Forelimb muscle (tissue), 1 donor: Measurements from ENCODE around the gene USP6. TPM values are rescaled to one million over a fixed set of nuclear protein-coding genes. Genes with fewer than 3 reads are reported as not detected.
"Not testable (repeated sequence)": the region's sequence is repeated elsewhere in the genome, so short reads cannot be mapped to it uniquely, and the experiment has no call there.

ENCODE experiments used
- DNase-seq: peaks from one replicate; pipeline ENCODE4 v3.0.0-alpha.2; 2013; ENCODE audit warnings: low read depth
- polyA plus RNA-seq: library from polyadenylated mRNA; unstranded; fragments of 120-200 nt; gene quantifications from one replicate; pipeline ENCODE4 v1.2.1, GENCODE V29; 2013; ENCODE audit not compliant: insufficient read length

USP6 gene
- polyA plus RNA-seq, 1 donor = 30.0 TPM

DNA sequence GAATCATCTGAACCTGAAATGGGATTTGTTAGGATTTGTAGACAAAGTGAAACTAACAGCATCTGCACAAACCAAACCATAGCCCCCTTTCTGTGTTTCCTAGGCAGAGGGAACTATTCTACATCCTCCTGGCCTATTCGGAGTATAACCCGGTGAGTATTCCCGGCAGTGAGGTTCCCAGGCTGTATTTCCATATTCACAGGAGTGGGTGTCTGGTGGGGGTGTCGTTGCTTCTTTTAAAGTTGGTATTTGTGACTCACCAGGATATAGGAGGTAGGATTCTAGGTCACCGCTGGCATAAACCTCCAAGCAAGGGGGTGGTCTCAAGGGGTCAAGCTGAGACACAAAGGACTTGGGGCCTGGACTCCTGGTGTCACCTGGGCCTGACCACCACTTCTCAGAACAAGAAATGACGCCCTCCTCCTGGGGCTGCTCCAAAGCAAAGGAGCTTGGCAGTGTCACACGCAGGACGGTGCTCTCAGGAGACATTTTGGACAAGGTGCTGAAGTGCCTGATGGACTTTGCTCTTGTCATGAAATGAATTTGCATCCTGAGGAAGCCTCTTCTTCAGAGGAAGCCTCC, 19.4 kb downstream of the USP6 start:
- DNase-seq = not testable (repeated sequence)

DNA sequence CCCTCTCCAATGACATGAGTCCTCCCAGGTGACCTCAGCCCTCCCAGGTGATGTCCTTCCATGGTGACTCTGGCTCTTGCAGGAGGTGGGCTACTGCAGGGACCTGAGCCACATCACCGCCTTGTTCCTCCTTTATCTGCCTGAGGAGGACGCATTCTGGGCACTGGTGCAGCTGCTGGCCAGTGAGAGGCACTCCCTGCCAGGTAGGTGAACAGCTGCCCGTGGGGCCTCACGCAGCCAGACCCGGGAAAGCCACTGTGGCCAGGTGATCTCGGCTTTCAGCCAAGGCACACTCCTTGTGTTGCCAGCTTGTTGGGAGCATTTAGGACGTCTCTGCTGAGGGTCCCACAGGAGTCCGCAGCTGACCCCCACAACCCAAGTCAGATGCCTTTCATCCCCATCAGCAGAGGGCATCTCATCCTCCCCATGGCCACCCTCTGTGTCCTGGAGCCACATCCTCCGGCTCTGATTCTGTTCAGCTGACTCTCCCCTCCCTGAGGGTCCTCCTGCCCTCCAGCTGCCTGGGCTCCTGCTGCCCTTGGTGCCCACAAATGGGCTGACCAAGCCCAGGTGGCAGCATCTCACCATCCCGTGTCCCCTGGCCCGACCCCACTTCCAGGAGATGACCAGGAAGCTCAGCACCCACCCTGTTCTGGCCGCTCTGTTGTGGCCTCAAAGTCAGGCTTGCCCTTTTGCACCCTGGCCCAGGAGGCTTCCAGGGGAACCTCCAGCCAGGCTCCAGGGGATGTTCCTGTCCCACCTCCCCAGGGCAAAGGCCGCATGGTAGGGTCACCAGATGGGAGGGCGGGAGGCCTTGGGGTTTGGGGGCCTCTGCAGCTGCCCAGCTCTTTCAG, 20.1 kb downstream of the USP6 start:
- no peak for DNase-seq

DNA sequence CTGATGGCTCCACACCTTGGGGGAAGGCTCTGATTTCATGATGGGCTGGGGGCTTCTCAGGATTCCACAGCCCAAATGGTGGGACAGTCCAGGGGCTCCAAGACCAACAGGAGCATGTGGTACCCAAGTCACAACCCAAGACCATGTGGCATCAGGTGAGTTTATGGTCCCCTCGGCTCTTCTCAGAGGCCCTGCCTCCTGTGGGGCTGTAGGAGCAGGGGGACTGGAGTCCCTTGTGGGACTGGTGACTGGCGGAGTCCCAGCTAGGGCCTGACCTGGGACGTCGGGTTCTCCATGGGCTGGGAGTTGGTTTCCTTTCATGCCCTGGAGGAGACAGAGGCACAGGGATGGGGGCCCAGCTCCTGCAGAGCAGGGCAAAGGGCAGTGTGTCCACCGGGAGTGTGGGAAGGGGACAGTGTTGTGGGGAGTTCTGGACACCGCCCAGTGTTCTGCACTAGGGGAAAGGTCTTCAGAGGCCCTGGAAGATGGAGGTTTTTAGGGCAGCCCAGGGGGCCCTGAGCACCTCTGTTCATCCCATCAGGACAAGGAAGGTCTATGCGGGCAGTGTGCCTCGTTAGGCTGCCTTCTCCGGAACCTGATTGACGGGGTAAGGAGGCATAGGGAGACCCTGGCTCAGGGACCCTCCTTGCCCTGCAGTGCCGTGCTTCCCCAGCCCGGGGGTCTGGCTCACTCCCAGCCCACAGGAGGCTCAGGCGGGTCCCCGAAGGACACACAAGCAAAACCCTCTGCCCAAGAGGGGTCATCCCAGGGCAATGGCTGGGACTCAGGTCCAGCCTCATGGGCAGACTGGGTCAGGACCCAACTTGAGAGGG, 21.0 kb downstream of the USP6 start:
- DNase-seq = not testable (repeated sequence)

DNA sequence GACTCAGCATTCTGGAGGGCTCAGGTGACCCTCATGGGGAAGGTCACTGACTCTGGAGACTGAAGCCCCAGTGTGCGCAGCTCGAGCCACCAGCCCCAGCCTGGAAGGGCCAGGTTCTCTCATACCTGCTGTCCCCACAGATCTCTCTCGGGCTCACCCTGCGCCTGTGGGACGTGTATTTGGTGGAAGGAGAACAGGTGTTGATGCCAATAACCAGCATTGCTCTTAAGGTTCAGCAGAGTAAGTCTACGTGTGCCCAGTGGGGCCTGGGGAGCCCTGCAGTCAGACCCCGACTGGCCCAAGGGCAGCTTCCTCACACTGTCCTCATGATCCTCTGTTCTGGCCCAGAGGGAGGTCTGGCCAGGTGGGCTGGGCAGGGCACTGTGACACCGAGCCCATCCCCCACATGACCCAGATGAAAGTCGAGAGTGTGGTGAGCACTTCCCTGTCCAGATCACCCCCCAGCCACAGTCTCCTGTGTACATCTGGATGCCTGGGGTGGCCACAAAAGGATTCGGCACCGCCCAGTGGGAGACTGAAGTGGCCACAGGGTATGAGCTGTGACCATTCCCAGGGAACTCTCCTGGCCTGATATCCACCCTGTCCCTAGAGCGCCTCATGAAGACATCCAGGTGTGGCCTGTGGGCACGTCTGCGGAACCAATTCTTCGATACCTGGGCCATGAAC, 21.8 kb downstream of the USP6 start:
- DNase-seq = not testable (repeated sequence)

DNA sequence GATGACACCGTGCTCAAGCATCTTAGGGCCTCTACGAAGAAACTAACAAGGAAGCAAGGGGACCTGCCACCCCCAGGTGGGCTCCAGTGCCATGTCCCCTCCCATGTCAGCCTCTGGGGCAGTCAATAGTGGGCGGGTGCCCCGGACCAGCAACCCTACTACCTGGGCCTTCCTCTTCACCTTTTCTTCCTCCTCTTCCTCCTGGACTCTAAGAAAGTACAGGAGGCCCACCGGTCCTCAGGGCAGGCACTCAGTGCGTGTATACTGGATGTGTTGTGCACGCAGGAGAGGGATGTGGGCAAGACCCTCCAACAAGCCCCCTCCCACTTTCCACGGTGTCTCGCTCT, 22.3 kb downstream of the USP6 start:
- not testable (repeated sequence) for DNase-seq

DNA sequence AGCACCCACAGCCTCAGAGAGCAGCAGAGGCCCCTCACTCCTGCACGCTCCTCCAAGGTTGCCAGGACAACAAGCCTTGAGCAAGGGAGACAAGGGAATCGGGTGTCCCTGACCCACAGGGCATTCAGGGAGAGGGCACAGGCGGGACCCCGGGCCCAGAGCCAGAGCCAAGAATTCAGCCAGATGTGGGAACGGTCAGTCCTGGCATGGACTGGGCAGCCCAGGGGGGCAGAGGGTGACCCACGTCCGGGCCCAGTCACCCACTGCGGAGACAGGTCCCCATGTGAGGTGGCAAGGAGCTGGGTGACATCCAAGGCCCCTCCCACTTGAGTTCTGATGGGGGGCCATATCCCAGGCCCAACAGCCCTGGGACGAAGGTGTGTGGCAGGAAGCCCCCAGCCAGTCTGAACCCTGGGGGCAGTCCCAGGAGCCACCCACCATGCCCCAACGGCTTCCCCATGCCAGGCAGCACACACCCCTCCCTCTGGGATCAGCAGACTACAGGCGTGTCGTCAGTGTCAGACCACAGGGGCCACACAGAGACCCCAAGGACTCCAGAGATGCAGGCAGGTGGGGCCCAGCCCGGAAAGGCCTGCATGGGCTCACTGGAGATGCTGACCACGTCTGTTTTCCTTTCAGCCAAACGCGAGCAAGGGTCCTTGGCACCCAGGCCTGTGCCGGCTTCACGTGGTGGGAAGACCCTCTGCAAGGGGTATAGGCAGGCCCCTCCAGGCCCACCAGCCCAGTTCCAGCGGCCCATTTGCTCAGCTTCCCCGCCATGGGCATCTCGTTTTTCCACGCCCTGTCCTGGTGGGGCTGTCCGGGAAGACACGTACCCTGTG, 23.0 kb downstream of the USP6 start:
- DNase-seq = no peak

DNA sequence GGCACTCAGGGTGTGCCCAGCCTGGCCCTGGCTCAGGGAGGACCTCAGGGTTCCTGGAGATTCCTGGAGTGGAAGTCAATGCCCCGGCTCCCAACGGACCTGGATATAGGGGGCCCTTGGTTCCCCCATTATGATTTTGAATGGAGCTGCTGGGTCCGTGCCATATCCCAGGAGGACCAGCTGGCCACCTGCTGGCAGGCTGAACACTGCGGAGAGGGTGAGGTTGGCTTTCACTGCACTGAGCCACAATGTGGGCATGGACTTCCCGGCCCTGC, 23.6 kb downstream of the USP6 start:
- DNase-seq = no peak

DNA sequence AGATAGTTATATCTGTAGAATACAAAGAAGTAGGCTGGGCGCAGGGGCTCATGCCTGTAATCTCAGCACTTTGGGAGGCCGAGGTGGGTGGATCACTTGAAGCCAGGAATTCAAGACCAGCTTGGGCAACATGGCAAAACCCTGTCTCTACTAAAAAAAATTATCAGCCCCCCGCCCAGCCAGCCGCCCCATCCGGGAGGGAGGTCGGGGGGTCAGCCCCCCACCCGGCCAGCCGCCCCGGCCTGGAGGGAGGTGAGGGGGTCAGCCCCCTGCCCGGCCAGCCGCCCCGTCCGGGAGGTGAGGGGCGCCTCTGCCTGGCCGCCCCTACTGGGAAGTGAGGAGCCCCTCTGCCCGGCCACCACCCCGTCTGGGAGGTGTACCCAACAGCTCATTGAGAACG, 27.0 kb downstream of the USP6 start:
- DNase-seq = not testable (repeated sequence)

DNA sequence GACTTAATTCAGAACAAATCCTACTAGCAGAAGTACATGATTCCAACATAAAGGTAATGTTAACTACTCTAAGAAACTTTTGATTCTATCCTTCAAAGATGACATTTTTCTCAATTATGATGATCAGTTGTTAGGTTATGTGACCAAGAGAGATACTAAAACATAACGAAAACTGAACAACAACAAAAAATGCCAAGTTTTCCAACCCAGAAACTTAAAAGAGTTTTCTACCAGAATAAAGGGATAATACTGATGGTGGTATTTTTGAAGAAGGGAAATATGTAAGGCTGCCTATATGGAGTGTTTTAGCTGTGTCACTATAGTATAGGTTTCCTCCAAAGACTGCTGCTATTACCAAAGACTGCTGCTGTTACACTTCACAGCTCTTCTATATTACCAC, 30.3 kb downstream of the USP6 start:
- not testable (repeated sequence) for DNase-seq

DNA sequence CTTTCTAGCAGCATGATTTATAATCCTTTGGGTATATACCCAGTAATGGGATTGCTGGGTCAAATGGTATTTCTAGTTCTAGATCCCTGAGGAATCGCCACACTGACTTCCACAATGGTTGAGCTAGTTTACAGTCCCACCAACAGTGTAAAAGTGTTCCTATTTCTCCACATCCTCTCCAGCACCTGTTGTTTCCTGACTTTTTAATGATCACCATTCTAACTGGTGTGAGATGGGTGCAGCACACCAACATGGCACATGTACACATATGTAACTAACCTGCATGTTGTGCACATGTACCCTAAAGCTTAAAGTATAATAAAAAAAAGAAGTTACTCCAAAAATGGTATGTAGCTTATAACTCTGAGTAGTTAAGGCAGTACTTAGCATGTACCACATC, 44.9 kb downstream of the USP6 start:
- DNase-seq = not testable (repeated sequence)

DNA sequence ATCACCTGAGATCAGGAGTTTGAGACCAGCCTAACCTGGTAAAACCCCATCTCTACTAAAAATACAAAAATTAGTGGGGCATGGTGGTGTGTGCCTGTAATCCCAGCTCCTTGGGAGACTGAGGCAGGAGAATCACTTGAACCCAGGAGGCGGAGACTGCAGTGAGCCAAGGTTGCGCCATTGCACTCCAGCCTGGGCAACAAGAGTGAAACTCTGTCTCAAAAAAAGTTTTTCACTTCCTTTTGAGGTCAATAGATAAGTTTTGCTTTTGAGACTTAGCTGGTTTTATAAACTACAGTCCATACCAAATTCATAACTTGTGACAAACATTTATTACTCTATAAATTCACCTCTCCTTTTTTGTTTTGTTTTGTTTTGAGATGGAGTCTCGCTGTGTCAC, 46.0 kb downstream of the USP6 start:
- DNase-seq = not testable (repeated sequence)

DNA sequence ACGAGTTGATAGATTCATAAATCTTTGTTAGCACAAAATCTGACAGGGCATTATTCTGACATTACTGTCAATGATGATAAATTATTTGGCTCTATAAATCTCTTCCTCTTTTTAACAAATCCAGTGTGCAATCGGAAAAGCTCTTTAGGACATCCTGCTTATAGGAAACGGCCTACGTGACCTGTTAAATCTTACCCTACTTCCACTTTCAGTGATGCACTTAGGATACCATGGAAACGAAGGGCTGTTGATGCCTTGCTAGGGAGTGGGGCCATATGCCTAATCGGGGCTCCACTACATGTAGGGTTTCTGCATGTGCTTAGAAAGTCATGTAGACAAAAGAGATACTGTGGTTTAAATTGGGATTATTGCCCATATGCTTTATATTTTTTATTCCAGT, 48.6 kb downstream of the USP6 start:
- DNase-seq = no peak

DNA sequence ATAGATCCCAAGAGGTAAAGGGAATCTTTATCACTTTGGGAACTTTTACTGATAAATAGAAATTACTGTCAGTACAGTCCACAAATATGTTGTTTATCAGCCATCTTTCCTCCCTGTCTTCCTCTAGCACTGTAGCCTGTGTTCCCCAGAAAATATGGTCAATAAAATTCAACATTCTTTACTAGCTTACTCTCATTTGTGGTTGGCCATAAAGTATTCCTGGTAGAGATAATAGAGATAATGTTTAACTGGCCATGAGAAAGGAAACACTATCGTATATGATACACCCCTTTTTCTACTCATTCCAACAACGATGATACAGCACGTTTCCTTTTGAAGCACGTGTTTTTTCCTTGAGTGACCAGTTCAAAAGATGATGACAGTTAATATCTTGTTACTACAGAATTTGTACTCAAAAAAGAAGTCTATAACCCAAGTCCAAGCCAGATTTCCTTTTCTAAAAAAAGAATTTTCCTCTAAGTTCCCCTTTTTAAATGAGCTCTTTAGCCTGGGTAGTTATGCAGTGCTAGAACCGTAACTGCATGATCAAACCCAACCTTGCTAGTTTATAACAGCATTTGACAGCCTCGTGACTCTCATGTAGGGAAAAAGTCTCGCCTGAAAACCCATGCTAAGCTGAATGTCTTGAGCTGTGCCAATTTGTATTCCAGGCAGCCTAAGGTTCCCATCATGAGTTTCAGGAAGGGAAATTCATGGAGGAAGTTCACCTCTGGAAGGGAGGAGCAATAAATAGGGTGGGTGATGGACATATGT, 50.1 kb downstream of the USP6 start:
- DNase-seq = not testable (repeated sequence)

DNA sequence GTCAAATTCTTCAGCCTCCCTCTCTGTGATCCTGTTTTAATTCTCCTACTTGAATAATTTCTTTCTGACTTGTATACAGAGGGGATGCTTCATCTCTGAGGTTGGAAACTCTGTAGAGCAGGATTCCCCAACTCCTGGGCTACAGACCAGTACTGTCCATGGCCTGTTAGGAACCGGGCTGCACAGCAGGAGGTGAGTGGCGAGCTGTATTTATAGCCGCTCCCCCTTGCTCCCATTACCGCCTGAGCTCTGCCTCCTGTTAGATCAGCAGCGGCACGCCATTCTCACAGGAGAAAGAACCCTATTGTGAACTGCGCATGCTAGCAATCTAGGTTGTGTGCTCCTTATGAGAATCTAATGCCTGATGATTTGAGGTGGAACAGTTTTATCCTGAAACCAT, 59.2 kb downstream of the USP6 start:
- not testable (repeated sequence) for DNase-seq

DNA sequence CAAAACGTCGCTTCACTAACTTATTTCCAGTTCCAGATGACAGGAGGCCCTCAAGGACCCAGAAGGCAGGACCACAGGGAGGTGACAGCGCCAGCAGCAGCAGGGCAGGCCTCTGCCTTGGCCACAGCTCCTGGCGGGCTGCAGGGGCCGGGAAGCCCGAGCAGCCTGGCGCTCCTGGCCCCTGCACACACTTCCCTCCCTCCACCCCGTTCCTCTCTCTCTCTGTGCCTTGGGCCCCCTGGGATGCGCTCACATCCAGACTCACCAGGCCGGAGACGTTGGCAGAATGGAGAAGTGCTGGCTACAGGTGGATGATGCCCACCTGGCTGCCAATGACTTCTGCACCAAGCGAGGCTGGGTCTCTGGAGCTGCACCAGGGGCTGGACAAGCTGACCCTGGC, 63.2 kb downstream of the USP6 start:
- DNase-seq = no peak

DNA sequence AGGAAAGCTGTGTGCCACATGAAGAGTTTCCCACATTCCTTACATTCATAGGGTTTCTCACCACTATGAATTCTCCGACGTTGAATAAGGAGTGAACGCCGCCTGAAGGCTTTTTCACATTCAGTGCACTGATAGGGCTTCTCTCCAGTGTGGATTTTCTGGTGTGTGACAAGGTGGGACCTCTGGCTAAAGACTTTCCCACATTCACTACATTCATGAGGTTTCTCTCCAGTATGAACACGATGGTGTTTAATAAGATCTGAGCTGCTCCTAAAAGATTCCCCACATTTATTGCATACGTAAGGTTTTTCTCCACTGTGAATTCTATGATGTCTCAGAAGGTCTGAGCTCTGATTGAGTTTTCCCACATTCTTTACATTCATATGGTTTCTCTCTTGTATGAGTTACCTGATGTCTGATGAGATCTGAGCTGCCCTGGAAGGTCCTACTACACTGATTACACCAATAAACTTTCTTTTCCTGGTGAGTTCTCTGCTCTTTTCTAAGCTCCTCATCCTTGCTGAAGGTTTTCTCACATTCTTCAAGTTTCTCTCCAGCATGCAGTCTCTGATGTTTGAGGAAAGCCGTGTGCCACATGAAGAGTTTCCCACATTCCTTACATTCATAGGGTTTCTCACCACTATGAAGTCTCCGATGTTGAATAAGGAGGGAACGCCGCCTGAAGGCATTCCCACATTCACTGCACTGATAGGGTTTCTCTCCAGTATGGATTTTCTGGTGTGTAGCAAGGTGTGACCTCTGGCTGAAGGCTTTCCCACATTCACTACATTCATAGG, 65.9 kb downstream of the USP6 start:
- DNase-seq = no peak

DNA sequence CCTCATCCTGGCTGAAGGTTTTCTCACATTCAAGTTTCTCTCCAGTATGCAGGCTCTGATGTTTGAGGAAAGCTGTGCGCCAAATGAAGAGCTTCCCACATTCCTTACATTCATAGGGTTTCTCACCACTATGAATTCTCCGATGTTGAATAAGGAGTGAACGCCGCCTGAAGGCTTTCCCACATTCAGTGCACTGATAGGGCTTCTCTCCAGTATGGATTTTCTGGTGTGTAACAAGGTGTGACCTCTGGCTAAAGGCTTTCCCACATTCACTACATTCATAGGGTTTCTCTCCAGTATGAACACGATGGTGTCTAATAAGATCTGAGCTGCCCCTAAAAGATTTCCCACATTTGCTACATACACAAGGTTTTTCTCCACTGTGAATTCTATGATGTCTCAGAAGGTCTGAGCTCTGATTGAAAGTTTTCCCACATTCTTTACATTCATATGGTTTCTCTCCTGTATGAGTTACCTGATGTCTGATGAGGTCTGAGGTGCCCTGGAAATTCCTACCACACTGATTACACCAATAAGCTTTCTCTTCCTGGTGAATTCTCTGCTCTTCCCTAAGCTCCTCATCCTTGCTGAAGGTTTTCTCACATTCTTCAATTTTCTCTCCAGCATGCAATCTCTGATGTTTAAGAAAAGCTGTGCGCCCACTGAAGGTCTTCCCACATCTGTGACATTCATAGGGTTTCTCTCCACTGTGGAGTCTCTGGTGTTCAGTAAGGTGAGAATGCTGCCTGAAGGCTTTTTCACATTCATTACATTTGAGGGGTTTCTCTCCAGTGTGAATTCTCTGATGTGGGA, 67.0 kb downstream of the USP6 start:
- no peak for DNase-seq

DNA sequence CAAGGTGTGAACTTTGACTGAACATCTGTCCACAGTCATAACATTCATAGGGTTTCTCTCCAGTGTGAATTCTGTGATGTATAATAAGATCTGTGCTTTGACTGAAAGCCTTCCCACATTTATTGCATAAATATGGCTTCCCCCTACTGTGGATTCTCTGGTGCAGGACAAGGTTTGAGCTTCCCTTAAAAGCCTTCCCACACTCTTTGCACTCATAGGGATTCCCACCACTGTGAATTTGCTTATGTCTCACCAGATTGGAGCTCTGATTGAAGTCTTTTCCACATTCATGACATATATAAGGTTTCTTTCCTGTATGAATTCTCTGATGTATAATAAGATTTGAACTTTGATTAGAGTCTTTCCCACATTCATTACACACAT, 67.6 kb downstream of the USP6 start:
- DNase-seq = no peak

DNA sequence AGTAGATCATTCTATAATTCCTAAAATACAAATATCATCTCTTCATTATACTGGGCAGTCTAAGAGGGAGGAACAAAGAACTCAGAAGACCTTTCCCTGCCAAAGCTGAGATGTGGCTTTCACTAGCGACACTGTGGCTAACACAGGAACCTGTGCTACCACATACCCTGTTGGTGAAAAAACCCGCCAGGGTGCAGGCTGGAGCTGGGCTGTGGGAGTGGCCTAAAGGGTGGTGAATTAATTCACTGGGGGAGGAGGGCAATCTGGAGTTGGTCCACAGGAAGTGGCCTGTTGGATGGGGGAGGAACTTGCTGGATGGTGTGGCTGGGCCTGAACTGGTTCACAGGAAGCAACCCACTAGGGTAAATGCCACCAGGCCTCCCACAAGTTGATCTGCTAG, 68.5 kb downstream of the USP6 start:
- DNase-seq = no peak
